Measurements from ENCODE around the gene HSBP1. TPM values are rescaled to one million over a fixed set of nuclear protein-coding genes. Genes with fewer than 3 reads are reported as not detected.
A peak's percentile ranks its signal among the peaks of the same experiment; 100 is the strongest.

HSBP1 gene
- total RNA-seq, 2 experiments from 2014 or later, result 17.4 to 21.9 TPM

DNA sequence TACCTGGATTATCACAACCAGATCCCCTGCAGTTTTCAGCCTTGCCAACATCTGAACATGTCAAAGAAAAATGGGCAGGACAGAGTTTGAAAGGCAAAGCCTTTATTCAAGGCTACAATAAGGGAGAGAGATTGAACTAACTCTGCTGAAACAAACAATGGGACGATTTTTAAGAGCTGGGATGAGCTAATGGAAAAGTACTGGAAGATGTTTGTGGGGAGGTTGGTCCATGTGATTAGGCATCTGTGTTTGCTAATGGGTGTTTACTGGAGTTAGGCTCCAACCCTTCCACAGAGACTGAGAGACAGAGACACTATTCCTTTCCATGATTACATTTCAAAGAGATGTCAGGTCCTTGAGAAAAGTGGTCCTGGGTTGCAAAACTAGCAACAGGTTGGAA lies 35.0 kb upstream of the HSBP1 start:
- H3K36me3 ChIP-seq (ENCODE audit: insufficient read depth, low read length), result no peaks in the 10 kb centered on the region
- POLR2A ChIA-PET, result no interaction called here
- TF ChIP-seq, protein P1, sequence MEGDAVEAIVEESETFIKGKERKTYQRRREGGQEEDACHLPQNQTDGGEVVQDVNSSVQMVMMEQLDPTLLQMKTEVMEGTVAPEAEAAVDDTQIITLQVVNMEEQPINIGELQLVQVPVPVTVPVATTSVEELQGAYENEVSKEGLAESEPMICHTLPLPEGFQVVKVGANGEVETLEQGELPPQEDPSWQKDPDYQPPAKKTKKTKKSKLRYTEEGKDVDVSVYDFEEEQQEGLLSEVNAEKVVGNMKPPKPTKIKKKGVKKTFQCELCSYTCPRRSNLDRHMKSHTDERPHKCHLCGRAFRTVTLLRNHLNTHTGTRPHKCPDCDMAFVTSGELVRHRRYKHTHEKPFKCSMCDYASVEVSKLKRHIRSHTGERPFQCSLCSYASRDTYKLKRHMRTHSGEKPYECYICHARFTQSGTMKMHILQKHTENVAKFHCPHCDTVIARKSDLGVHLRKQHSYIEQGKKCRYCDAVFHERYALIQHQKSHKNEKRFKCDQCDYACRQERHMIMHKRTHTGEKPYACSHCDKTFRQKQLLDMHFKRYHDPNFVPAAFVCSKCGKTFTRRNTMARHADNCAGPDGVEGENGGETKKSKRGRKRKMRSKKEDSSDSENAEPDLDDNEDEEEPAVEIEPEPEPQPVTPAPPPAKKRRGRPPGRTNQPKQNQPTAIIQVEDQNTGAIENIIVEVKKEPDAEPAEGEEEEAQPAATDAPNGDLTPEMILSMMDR (IDR thresholded peaks at IDR 0.05), result no peak
- peaks cover 0 to 3% of the 10 kb centered on the region in 2 experiments for H3K27me3 ChIP-seq (ENCODE audit: control insufficient read depth in 1 of 2, insufficient read depth in 2 of 2, low read length in 2 of 2)
- H3K27ac ChIP-seq (ENCODE audit: low read depth in 1 of 2, low read length in 2 of 2), result no peak overlapping the region
- CTCF ChIA-PET, result no interaction called here
- Mint-ChIP-seq H3K4me3 (no peak overlapping the region), H3K36me3 (ENCODE audit: low read depth) (no peaks in the 10 kb centered on the region), H3K9me3 (no peaks in the 10 kb centered on the region), H3K27ac (no peak overlapping the region), H3K27me3 (peaks cover 7% of the 10 kb centered on the region), H3K4me1 (ENCODE audit: low read depth) (no peaks in the 10 kb centered on the region)
- no peak overlapping the region for H3K4me3 ChIP-seq (ENCODE audit: low read length)
- no peaks in the 10 kb centered on the region for H3K4me1 ChIP-seq (ENCODE audit: insufficient read depth, low read length)
- no peaks in the 10 kb centered on the region for H3K9me3 ChIP-seq (ENCODE audit: control insufficient read depth in 1 of 2, insufficient read depth in 1 of 2, low read length in 2 of 2)
- DNase-seq, result no peak
- ATAC-seq (ENCODE audit: poor library complexity), result no peak
- intact Hi-C loops (cut with DNase I, micrococcal nuclease), result no loop called here

DNA sequence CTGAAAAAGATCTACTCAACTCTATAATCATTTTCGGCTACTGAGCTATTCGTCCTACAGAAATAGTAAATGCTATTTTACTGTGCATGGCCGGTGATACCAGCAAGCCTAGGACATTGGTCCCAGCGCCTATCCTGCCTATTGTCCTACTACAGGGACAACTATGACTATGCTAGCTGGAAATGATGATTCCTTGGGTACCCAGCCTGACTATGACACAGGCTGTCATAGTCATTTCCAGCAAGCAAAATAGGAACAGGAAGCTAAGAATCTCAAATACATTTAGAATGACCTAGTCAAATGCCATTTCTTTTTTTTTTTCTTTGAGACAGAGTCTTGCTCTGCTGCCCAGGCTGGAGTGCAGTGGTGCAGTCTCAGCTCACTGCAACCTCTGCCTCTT lies 33.7 kb upstream of the HSBP1 start:
- H3K27ac Mint-ChIP-seq, result no peak overlapping the region
- CTCF ChIA-PET, result no interaction called here
- no peak for ATAC-seq (ENCODE audit: poor library complexity)
- intact Hi-C loops (cut with DNase I, micrococcal nuclease), result no loop called here
- no peaks in the 10 kb centered on the region for H3K9me3 Mint-ChIP-seq
- Histone ChIP-seq H3K27me3 (ENCODE audit: control insufficient read depth in 1 of 2, insufficient read depth in 2 of 2, low read length in 2 of 2) (peaks cover 0 to 5% of the 10 kb centered on the region in 2 experiments), H3K36me3 (ENCODE audit: insufficient read depth, low read length) (no peaks in the 10 kb centered on the region), H3K4me1 (ENCODE audit: insufficient read depth, low read length) (no peaks in the 10 kb centered on the region), H3K4me3 (ENCODE audit: low read length) (no peak overlapping the region), H3K9me3 (ENCODE audit: control insufficient read depth in 1 of 2, insufficient read depth in 1 of 2, low read length in 2 of 2) (no peaks in the 10 kb centered on the region), H3K27ac (ENCODE audit: low read depth in 1 of 2, low read length in 2 of 2) (no peak overlapping the region)
- H3K36me3 Mint-ChIP-seq (ENCODE audit: low read depth), result no peaks in the 10 kb centered on the region
- DNase-seq, result peak in 1 of 14 experiments; percentile 12
- H3K4me3 Mint-ChIP-seq, result no peak overlapping the region
- H3K27me3 Mint-ChIP-seq, result peaks cover 7% of the 10 kb centered on the region
- H3K4me1 Mint-ChIP-seq (ENCODE audit: low read depth), result no peaks in the 10 kb centered on the region
- POLR2A ChIA-PET, result no interaction called here
- TF ChIP-seq, protein P1 (IDR thresholded peaks at IDR 0.05), result no peak

DNA sequence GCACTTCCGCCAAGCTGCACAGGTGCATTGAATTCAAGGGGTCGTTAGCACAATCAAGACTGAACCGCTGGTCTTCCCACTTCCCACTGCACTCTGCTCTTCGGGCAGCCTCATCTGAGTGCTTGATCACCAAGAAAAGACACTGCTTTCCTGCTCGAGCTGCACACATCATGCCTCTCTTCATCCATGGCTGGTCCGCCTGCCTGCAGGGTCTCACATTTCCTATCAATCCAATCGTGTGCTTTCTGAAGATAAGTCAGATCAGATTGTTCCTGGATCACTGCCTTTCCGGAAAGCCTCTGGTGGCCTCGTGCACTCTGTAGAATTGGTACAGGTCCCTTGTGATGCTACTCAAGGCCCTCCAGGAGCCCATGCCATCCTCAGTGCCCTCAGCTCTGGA lies 30.8 kb upstream of the HSBP1 start:
- no peaks in the 10 kb centered on the region for H3K36me3 ChIP-seq (ENCODE audit: insufficient read depth, low read length)
- H3K9me3 Mint-ChIP-seq, result no peaks in the 10 kb centered on the region
- TF ChIP-seq, protein P1 (IDR thresholded peaks at IDR 0.05), result no peak

More for the DNA sequence above, 30.8 kb upstream of the HSBP1 start:
- H3K27me3 ChIP-seq (ENCODE audit: control insufficient read depth in 1 of 2, insufficient read depth in 2 of 2, low read length in 2 of 2), result peaks cover 0 to 5% of the 10 kb centered on the region in 2 experiments
- Mint-ChIP-seq H3K4me3 (no peak overlapping the region), H3K27ac (no peak overlapping the region), H3K27me3 (peaks cover 7% of the 10 kb centered on the region), H3K4me1 (ENCODE audit: low read depth) (no peaks in the 10 kb centered on the region), H3K36me3 (ENCODE audit: low read depth) (no peaks in the 10 kb centered on the region)
- H3K4me1 ChIP-seq (ENCODE audit: insufficient read depth, low read length), result no peaks in the 10 kb centered on the region
- no peak overlapping the region for H3K4me3 ChIP-seq (ENCODE audit: low read length)
- no peaks in the 10 kb centered on the region for H3K9me3 ChIP-seq (ENCODE audit: control insufficient read depth in 1 of 2, insufficient read depth in 1 of 2, low read length in 2 of 2)
- ChIA-PET CTCF (no interaction called here), POLR2A (no interaction called here)
- intact Hi-C loops (cut with DNase I, micrococcal nuclease), result no loop called here
- ATAC-seq (ENCODE audit: poor library complexity), result no peak
- DNase-seq, result no peak
- no peak overlapping the region for H3K27ac ChIP-seq (ENCODE audit: low read depth in 1 of 2, low read length in 2 of 2)

Measured in CD4-positive, alpha-beta T cell (primary cell).